NCI-H524 treated with DMSO at 0.1 percent for 48 hours (cell line): ENCODE measurements around the gene DIS3L2.
"Not testable (repeated sequence)": the region's sequence is repeated elsewhere in the genome, so short reads cannot be mapped to it uniquely, and the experiment has no call there.

ENCODE experiments used
- DNase-seq: peaks from one replicate; lab custom pipeline; 2025; lab: John Stamatoyannopoulos, UW

Gene DIS3L2

DNA sequence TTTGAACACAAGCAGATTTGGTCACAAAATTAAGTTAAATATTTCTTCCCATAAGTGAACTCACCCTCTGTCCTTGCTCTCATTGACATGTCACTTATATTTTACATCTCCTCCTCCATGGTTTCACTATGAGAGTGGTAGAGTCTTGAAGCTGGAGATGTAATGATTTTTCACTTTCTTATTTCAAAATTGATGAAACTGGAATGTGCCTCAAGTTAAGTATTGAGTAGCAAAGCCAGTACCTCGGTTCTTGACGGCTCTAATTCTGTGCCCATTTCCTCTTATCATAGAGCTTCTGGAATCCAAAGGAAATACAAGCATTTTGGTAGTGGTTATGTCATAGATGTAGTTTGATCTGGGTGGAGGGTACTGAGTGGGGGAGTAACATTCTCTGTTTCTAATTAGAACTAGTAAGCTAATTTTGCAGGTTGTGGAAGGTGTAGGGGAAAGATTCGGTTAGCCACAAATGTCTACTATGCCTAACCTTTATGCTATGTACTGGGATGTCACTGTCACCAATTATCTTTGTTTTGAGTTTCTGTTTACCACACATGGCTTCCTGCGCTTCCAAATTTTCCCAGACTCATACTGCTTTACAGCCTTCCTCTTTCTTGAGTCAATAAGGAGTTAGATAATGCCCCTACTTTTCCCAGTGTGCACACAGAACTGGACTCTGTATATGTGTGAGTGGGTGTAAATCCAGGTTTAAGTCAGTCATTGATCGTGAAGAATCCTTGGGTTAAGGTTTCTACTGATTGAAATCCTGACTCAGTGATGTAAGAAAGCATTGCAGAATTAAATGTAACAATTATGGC, 96.8 kb downstream of the DIS3L2 start:
- no peak for DNase-seq

DNA sequence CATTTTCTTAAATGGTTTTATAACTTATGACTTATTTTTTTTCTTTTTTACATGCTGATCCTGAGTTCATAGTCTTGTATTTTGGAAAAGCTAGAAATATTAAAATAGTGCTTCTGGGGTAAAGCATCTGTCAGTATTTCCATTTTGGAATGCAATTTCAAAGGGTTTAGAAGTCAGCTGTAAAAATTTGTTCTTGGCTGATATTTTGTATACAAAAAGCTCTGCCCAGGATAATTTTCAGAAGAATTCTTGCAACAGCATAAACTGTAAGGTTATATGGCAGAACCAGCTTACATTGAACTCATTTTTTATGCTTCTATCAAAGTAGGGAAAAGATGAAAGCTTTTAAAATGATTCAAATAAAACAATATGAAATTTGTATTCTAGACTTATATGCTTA, 97.4 kb downstream of the DIS3L2 start:
- no peak for DNase-seq

DNA sequence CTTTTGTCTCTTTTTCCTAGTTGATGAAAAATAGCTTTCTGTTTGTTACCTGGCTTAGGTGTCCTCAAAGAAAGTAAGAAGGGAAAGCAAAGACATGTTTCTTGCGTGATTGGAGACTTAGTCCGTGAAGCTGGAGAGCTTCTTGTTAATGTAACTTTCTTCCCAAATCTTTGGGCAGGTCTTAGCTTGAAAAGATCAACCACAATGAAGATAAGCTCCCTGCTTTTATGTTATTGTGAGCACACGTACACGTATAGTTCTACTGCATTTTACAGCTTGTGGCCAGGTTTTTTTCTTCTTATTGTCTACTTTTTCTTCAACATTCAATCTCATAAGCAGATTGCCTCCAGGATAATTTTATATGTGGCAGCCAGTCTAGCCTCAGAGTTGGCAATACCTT, 99.8 kb downstream of the DIS3L2 start:
- DNase-seq, result no peak

DNA sequence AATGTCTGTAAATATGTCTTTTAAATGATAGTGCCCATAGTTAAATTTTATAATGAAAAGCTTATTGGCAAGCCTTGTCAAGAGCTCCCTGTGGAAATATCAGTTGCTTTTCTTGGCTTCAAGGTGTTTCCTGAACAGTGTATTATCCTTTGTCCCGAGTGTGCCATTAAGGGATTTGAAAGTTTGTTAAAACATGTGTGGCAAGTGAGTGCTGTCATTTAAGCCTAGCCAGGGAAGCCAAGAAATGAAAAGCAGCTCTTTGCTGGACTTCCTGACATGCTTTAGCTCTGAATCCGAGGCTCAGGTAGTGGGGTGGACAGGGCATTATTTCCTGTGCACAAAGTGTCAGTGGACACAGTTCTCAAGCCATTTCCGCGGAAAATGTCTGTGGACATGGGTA, 111.5 kb downstream of the DIS3L2 start:
- no peak for DNase-seq

DNA sequence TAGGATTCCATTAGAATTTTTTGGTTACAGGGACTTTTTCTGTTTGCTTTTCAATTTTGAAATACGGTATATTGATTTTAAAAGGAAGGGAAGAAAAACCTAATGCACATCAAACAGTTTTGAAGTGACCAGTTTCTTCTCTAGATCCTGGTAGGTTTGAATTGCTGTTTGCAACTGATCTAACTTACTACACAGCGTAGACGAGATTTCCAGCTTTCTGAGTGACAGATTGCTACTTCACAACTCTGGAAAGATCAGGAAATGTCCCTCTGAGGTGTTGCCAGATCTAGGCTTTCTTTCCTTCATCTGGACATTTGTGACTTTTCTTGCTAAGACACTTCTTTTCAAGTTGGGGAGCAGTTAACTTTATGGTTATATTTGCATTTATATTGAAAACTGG, 112.2 kb downstream of the DIS3L2 start:
- DNase-seq, result no peak

DNA sequence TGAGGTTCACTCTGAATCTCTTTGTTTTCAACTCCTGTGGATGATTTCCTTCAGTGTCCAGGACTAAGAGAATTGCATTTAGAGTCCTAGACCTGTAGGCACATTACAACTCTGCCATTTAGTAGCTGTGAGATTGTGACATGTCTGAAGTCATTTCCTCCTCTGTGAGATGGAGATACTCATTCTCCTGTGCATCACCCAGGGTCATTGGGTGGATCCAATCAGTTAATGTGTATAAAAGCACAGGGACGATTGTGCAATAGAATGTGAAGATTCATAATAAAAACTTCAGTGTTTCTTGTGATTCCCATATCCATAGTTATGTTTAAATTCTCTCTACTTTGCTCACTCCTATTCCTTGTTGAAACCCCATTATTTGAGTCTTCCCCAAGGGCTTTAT, 113.6 kb downstream of the DIS3L2 start:
- DNase-seq, result no peak

DNA sequence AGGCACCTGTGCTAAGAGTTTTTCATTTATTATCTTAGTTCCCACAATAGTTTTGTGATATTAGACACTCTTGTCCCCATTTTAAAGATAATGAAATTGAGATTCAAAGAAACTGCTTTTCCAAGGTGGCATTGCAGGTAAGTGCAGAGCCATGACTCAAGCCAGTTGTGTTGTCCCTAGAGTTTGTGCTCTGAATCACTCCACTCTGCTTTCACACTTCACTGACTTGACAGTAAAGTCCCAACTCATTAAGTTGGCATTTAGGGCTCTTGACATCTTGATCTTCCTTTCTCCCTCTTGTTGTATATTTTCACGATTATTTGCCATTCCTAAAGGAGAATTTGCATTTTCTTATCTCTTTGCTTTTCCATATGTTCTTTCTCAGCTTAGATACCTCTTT, 114.3 kb downstream of the DIS3L2 start:
- DNase-seq, result no peak

DNA sequence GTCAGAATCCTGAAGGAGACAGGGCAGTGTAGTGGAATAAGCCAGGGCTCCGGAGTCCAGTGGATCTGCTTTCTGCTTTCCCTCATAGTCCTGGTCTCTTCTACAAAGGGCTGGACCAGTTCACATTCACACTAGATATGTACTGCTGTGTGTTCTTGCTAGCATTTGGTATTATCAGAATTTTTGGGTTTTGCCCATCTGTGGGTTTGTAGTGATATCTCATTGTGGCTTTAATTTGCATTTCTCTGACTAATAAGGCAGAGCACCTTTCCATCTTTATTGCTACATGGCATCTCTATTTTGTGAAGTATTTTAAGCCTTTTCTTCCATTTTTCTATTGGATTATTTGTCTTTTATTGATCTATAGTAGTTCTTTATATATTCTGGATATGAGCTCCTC, 114.8 kb downstream of the DIS3L2 start:
- DNase-seq, result no peak

DNA sequence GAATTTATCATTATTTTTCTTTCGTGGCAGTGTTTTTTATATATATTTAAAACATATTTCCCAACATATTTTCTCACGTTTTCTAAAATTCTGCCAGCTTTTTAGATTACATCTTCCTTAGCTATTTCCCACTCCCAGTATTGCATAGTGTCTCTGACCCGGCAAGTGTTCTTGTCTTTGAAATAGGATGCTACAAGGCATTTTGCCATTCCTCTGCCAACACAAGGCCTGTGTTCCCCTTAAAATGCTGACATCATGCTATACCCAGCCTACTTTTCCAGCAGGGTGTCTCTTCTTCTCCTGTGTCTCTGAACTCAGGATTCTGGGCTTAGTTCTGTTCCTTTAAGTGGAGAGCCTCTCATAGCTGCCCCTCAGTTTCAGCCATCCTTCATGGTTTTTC, 115.2 kb downstream of the DIS3L2 start:
- DNase-seq, result no peak

DNA sequence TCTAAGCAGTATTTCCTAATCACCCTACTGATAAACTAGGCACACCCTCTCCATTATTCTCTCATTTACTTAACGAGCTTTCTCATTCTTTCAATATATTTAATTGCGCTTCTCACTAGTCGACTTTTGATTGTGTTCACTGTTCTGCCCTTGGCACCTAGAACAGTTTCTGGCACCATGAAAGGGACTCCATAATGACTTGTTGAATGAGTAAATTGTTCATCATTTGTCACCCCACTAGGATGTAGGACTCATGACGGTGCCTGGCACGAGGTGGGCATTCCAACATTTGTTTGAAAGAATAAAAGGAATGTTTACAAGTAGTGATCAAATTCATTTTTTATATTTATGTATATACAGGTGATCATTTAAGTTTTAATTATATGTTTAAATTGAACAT, 123.7 kb downstream of the DIS3L2 start:
- no peak for DNase-seq

DNA sequence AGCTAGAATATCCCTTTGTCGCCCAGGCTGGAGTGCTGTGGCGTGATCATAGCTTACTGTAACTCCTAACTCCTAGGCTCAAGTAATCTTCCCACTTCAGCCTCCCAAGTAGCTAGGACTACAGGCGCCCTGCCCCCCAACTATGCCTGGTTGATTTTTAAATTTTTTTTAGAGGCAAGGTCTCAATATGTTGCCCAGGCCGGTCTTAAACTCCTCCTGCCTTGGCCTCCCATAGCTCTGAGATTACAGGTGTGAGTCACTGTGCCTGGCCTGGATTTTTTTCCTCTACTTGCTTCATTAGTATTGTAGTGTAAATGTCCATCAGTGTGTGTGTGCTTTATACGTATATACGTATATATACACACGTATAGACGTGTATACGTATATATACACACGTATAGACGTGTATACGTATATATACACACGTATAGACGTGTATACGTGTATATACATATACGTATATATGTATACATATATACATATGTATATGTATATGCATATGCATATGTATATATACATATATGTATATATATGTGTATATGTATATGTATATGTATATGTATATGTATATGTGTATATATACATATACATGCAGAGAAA, 124.4 kb downstream of the DIS3L2 start:
- DNase-seq, result no peak

DNA sequence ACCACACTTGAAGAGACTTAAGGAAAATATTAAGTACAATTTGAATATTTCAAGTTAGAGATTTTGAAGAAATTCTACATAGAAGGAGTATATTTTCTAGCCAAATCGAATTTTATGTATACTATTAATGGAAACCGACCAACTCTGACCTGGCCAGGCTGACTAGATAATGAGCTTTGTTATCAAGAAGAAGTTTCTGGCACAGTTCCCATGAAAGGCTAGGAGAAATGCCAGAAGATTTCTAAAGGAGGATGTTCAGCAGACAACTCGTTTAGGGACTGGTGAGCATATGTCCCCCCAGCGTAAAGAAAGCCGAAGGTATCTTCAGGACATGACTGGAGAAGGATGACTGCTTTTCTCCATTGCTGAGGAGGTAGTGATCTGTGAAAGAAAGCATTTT, 127.3 kb downstream of the DIS3L2 start:
- DNase-seq, result no peak

DNA sequence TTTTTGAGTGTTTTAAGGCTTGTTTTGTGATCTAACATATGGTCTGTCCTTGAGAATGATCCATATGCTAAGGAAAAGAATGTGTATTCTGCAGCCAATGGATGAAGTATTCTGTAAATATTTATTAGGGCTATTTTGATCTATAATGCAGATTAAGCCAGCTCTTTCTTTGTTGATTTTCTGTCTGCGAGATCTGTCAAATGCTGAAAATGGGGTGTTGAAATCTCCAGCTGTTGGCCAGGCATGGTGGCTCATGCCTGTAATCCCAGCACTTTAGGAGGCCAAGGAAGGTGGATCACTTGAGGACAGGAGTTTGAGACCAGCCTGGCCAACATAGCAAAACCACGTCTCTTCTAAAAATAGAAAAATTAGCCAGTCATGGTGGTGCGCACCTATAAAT, 132.7 kb downstream of the DIS3L2 start:
- DNase-seq, result no peak

DNA sequence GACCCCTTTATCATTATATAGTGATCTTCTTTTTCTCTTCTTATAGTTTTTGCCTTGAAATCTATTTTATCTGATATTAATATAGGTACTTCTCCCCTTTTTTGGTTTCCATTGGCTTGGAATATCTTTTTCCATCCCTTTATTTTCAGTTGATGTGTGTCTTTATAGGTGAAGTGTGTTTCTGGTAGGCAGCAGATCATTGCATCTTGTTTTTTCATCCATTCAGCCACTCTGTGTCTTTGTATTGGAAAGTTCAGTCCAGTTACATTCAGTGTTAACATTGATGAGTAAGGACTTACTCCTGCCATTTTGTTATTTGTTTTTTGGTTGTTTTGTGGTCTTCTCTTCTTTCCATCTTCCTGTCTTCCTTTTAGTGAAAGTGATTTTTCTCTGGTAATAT, 133.4 kb downstream of the DIS3L2 start:
- no peak for DNase-seq

DNA sequence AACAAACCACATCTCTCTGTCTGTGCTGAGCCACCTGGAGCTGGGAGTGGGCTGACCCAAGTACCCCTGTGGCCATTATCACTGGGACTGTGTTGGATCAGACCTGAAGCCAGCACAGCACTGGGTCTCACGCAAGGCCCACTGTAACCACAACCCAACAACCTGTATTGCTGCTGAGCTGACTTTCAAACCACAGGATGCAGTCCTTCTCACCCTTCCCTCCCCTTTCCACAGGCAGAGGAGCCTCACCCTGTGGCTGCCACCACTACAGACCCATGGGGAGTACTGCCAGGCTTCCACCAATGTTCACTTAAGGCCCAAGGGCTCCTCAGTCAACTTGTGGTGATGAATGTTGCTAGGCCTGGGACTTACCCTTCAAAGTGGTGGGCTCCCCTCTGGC, 135.7 kb downstream of the DIS3L2 start:
- no peak for DNase-seq

DNA sequence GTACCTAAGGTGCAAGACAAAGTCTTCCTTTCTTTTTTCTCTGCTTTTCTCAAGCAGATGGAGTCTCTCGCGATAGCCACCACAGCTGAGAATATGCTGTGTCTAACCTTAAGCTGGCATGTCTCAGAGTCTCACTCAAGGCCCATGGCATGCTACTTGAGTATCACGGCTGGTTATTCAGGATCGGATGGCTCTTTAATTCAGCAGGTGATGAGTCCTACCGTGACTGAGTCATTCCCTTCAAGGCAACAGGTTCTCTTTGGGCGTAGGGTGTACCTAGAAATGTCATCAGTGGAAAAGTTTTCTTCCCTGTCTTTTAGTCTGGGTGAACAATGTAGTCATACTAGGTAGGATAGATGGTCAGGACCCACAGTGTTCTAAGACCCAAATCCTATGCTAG, 136.2 kb downstream of the DIS3L2 start:
- no peak for DNase-seq

DNA sequence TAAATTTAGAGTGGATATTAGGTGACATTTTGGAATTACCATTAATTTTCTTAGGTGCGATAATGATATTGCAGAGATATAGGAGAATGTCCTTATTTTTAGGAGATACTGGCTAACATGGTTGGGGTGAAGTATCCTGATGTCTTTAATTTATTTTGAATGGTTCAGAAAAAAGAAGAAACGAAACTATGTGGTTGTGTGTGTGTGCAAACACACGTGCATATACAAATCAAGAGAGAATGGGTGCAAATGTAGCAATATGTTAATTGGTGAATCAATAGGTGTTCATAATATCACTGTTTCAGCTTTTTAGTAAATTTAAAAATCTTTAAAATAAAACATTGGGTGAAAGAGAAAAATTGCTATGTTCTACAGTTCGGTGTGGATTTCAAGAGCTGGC, 140.9 kb downstream of the DIS3L2 start:
- DNase-seq, result no peak

DNA sequence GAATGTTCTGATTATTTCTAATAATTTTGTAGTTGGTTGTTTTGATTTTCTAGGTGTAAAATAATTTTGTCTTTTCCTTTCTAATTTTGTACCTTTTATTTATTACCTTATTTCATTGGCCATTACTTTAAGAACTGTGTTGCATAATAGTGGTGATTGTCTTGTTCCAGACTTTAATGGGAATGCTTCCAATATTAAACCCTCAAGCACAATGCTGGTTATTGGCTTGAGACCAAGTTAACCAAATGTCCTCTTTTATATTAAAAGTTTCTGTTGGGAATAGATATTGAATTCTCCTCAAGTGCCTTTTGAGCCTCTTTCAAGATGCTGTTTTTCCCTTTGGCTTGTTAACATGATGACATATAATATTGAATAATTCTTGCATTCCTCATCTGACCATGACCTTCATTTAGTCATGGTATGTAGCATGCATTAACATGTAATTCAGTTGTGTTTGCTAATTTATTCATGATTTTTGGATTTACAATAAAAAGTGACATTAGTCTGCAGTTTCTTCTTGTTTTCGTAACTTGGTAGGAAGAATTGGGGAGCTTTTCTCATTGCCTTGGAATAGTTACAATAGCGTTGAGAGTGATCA, 141.7 kb downstream of the DIS3L2 start:
- DNase-seq, result no peak

DNA sequence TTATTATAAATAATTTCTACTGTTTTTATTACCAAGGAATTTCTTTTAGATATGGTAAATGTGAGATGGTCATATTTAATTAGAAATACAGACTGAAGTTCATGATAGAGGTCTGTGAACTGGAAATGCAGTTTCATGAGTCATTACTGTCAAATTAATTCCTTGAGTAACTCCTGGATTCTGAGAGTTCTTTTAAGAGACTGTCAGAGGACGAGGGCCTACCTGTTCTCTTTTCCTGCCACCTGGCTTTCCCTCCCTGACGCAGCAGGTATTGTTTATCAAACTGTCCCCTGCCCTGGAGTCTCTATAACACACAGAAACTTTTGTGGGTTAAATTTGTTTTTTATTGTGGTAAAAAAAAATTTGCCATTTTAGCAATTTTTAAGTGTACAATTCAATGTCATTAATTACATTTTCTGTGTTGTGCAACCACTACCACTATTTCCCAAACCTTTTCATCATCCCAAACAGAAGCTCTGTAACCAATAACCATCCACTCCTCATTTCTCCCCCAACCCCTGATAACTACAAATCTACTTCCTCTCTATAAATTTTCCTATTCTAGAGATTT, 142.6 kb downstream of the DIS3L2 start:
- DNase-seq, result no peak

DNA sequence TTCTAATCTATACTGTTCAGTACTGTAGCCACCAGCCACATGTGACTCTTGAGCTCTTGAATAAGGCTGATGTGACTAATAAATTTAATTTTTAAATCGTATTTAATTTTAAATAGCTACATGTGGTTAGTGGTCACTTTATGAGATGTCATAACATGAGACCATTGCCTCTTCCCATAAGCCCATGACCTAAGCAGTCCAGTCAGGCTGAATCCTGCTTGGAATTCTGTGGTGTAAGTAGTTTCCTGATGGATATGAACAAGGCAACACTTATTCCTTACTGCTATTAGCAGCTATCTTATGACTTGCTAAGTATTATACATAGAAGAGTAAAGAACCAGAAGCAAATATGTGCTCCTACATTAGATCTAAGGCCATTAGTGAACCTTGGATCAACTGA, 150.0 kb downstream of the DIS3L2 start:
- no peak for DNase-seq

DNA sequence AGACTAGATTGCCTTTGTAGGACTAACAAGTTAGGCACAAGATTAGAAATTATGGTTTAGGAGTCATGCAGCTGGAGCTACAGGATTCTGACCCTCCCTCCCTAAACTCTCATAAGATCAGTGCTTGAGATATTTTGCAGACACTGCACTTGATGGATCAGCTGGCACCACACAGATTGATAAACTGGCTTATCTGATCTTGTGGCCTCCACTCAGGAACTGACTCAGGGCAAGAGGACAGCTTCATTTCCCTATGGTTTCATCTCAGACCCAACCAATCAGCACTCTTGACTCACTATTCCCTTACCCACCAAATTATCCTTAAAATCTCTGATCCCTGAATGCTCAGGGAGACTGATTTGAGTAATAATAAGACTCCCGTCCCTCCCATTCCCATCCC, 152.3 kb downstream of the DIS3L2 start:
- DNase-seq, result no peak

DNA sequence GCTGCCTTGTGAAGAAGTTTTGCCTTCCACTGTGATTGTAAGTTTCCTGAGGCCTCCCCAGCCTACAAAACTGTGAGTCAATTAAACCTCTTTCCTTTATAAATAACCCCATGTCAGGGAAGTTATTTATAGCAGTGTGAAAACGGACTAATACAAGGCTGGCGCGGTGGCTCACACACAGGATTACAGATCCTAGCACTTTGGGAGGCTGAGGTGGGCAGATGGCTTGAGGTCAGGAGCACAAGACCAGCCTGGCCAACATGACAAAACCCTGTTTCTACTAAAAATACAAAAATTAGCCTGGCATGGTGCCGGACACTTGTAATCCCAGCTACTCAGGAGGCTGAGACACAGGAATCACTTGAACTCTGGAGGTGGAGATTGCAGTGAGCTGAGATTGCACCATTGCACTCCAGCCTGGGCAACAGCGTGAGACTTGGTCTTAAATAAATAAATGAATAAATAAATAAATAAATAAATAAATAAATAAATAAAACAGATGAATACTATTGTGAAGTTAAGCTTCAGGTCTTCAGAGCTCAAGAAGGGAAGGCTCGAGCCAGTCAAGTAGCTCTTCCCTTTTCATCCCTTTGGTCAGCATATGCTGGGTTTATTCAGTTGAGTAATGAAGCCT, 154.3 kb downstream of the DIS3L2 start:
- not testable (repeated sequence) for DNase-seq

DNA sequence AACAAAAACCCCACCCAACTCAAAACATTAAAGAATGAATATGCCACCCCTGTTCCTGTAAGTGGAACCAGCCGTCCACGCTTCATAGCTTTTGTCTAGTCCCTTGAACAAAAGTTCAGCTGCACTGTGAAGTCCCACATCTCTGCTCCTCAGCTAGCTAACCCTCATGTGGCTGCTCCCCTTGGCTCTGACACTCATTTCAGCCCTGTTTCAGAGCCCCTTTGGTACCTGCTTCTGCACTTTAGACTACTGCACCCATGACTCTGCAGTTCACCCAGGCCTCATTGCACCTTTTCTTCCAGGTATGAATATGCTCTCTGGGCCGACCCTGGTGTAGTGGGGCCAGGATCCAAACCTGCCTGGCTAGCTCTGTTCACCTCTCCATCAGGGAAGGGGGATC, 155.3 kb downstream of the DIS3L2 start:
- DNase-seq, result no peak
